H9 (cell line): ENCODE results near the gene PREX1. TPM values are rescaled to one million over a fixed set of nuclear protein-coding genes. Genes with fewer than 3 reads are reported as not detected.

Source experiments
- DNase-seq: peaks from one replicate; pipeline ENCODE4 v3.0.0-alpha.2; 2017
- H2AFZ ChIP-seq: one replicate; pipeline ENCODE4 v1.6.1; 2013; ENCODE audit warnings: mild to moderate bottlenecking, low read length, control low read depth, moderate library complexity
- H2AK5ac ChIP-seq: 2 replicates; pipeline ENCODE4 v1.6.1; 2013; ENCODE audit warnings: low read length, control low read depth, mixed read lengths; ENCODE audit not compliant: insufficient read length
- H2BK120ac ChIP-seq: one replicate; pipeline ENCODE4 v1.6.1; 2013; ENCODE audit warnings: low read depth, mild to moderate bottlenecking, low read length, control low read depth, inconsistent platforms; ENCODE audit not compliant: poor library complexity, severe bottlenecking
- H2BK12ac ChIP-seq: 2 replicates; pipeline ENCODE4 v1.6.1; 2013; ENCODE audit warnings: low read length, control low read depth, mixed read lengths, low read depth; ENCODE audit not compliant: insufficient read length
- H2BK15ac ChIP-seq: 2 replicates; pipeline ENCODE4 v1.6.1; 2013; ENCODE audit warnings: low read depth, low read length, control low read depth
- H2BK20ac ChIP-seq: one replicate; pipeline ENCODE4 v1.6.1; 2013; ENCODE audit warnings: low read depth, mild to moderate bottlenecking, low read length, control low read depth, inconsistent platforms; ENCODE audit not compliant: poor library complexity, severe bottlenecking
- H2BK5ac ChIP-seq: 2 replicates; pipeline ENCODE4 v1.6.1; 2013; ENCODE audit warnings: low read length, control low read depth, mixed read lengths; ENCODE audit not compliant: insufficient read length
- H3K14ac ChIP-seq: 2 replicates; pipeline ENCODE4 v1.6.1; 2013; ENCODE audit warnings: low read length, control low read depth; ENCODE audit not compliant: insufficient read depth
- H3K18ac ChIP-seq: 2 replicates; pipeline ENCODE4 v1.6.1; 2013; ENCODE audit warnings: low read depth, mild to moderate bottlenecking, mixed read lengths, low read length, control low read depth; ENCODE audit not compliant: insufficient read length
- H3K23ac ChIP-seq: 2 replicates; pipeline ENCODE4 v1.6.1; 2013; ENCODE audit warnings: low read length, control low read depth, mixed read lengths, low read depth; ENCODE audit not compliant: insufficient read length
- H3K23me2 ChIP-seq: 2 replicates; pipeline ENCODE4 v1.6.1; 2013; ENCODE audit warnings: low read depth, mild to moderate bottlenecking, mixed read lengths, low read length, control low read depth; ENCODE audit not compliant: insufficient read length, poor library complexity, severe bottlenecking
- H3K27ac ChIP-seq: 2 replicates; pipeline ENCODE4 v1.5.1; 2013; ENCODE audit warnings: low read length, control low read depth, mixed read lengths, low read depth; ENCODE audit not compliant: insufficient read length
- H3K27me3 ChIP-seq: 2 replicates; pipeline ENCODE4 v1.6.1; 2013; ENCODE audit warnings: low read length, control low read depth, inconsistent platforms; ENCODE audit not compliant: insufficient read depth
- H3K4ac ChIP-seq: 2 replicates; pipeline ENCODE4 v1.6.1; 2013; ENCODE audit warnings: low read depth, mild to moderate bottlenecking, control low read depth, inconsistent platforms, low read length, moderate library complexity
- H3K4me1 ChIP-seq: 2 replicates; pipeline ENCODE4 v1.6.1; 2013; ENCODE audit warnings: low read length, control low read depth, inconsistent platforms; ENCODE audit not compliant: insufficient read depth
- H3K4me2 ChIP-seq: 2 replicates; pipeline ENCODE4 v1.6.1; 2013; ENCODE audit warnings: low read length, control low read depth, mixed read lengths; ENCODE audit not compliant: insufficient read length, insufficient read depth
- H3K56ac ChIP-seq: 2 replicates; pipeline ENCODE4 v1.6.1; 2013; ENCODE audit warnings: low read depth, mild to moderate bottlenecking, mixed read lengths, low read length, control low read depth; ENCODE audit not compliant: insufficient read length
- H3K79me1 ChIP-seq: 2 replicates; pipeline ENCODE4 v1.6.1; 2013; ENCODE audit warnings: low read depth, mild to moderate bottlenecking, moderate library complexity, low read length, control low read depth, inconsistent platforms; ENCODE audit not compliant: insufficient read depth, poor library complexity, severe bottlenecking
- H3K79me2 ChIP-seq: 2 replicates; pipeline ENCODE4 v1.6.1; 2013; ENCODE audit warnings: low read length, control low read depth, inconsistent platforms; ENCODE audit not compliant: insufficient read depth
- H3K9ac ChIP-seq: 2 replicates; pipeline ENCODE4 v1.6.1; 2013; ENCODE audit warnings: low read length, control low read depth, mixed read lengths; ENCODE audit not compliant: insufficient read length; ENCODE audit errors: extremely low read depth
- H3K9me3 ChIP-seq: one replicate; pipeline ENCODE4 v1.6.1; 2013; ENCODE audit warnings: low read depth, low read length, inconsistent platforms; ENCODE audit not compliant: control insufficient read depth
- H3T11ph ChIP-seq: one replicate; pipeline ENCODE4 v1.6.1; 2013; ENCODE audit warnings: mild to moderate bottlenecking, low read length, control low read depth, inconsistent platforms
- H4K20me1 ChIP-seq: one replicate; pipeline ENCODE4 v1.6.1; 2013; ENCODE audit not compliant: control insufficient read depth, insufficient read length, insufficient read depth
- H4K5ac ChIP-seq: 2 replicates; pipeline ENCODE4 v1.6.1; 2013; ENCODE audit warnings: low read depth, mild to moderate bottlenecking, mixed read lengths, low read length, control low read depth; ENCODE audit not compliant: insufficient read length
- H4K8ac ChIP-seq: replicated peaks from 2 replicates; pipeline ENCODE4 v1.6.1; 2013; ENCODE audit warnings: low read length, control low read depth, mixed read lengths, low read depth; ENCODE audit not compliant: insufficient read length
- H4K91ac ChIP-seq: 2 replicates; pipeline ENCODE4 v1.6.1; 2013; ENCODE audit warnings: low read depth, mild to moderate bottlenecking, moderate library complexity, mixed read lengths, low read length, control low read depth; ENCODE audit not compliant: insufficient read length
- H3K27ac Mint-ChIP-seq, 3 experiments: 2 replicates in 2 of 3; 3 replicates in 1 of 3; pipeline ENCODE4 v1.8.0; 2020 to 2021; ENCODE audit warnings: mixed read lengths in 3 of 3, mild to moderate bottlenecking in 1 of 3, moderate library complexity in 1 of 3
- H3K27me3 Mint-ChIP-seq: 2 replicates; pipeline ENCODE4 v1.8.0; 2021; ENCODE audit warnings: low read depth, mild to moderate bottlenecking, moderate library complexity, mixed read lengths
- H3K36me3 Mint-ChIP-seq, 3 experiments: 2 replicates in 2 of 3; 3 replicates in 1 of 3; pipeline ENCODE4 v1.8.0; 2020 to 2021; ENCODE audit warnings: low read depth in 3 of 3, mixed read lengths in 3 of 3; ENCODE audit not compliant: insufficient read depth in 1 of 3
- H3K4me1 Mint-ChIP-seq, 2 experiments: 2 replicates each; pipeline ENCODE4 v1.8.0; 2020; ENCODE audit warnings: mixed read lengths in 2 of 2
- H3K4me3 Mint-ChIP-seq, 2 experiments: 2 replicates in 1 of 2; 3 replicates in 1 of 2; pipeline ENCODE4 v1.8.0; 2020 to 2021; ENCODE audit warnings: mild to moderate bottlenecking in 2 of 2, mixed read lengths in 2 of 2, moderate library complexity in 1 of 2
- H3K9me3 Mint-ChIP-seq, 2 experiments: 2 replicates in 1 of 2; 3 replicates in 1 of 2; pipeline ENCODE4 v1.8.0; 2020; ENCODE audit warnings: mild to moderate bottlenecking in 2 of 2, mixed read lengths in 2 of 2, moderate library complexity in 1 of 2
- WGBS: extraction: QIAGEN DNeasy Blood & Tissue Kit; methylation state at CpG from one replicate; pipeline ENCODE4 v1.1.7; 2013; ENCODE audit warnings: missing lambda C conversion rate, low lambda C conversion rate, mixed read lengths; ENCODE audit not compliant: insufficient read length; ENCODE audit errors: extremely low coverage; 5-methylcytosine and 5-hydroxymethylcytosine counted together
- total RNA-seq: library from RNA; stranded (reverse); gene quantifications from 2 replicates; pipeline ENCODE4 v1.2.1, GENCODE V29; 2021
- TF ChIP-seq, protein P1 (sequence below): fragments of 200-600 bp; sonication (generic); conservative IDR thresholded peaks from 3 replicates; pipeline ENCODE4 v1.8.0; 2021; ENCODE audit warnings: antibody characterized with exemption, mild to moderate bottlenecking

The PREX1 gene
- total RNA-seq, 1 experiment from 2014 or later: 6.6 TPM

DNA sequence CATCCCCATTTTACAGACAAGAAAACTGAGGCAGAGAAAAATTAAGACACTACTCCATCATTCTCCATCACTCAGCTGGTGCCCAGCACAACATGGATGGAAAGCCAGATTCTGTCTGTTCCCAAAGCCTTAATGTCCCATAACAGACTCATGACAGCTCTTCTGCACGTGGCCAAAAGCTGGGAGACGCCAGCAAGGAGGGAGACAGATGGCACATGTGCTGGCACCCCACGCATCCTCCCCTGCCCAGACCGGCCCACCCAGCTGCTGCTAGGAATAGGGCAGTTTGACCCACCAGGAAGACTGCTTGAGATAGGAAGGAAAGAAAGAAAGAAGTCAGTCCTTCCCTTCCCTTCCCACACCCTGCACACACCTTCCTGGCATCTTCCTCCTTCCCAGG is 96.3 kb downstream of the PREX1 start:
- no peaks in the 10 kb centered on the region for H3K9me3 Mint-ChIP-seq
- H2BK12ac ChIP-seq: no peak overlapping the region
- peaks cover 0 to 3% (median 0%) of the 10 kb centered on the region in 3 experiments; a peak in 1 of 7 replicates for H3K36me3 Mint-ChIP-seq
- H2BK120ac ChIP-seq: no peak overlapping the region
- DNase-seq: no peak
- TF ChIP-seq, protein P1, sequence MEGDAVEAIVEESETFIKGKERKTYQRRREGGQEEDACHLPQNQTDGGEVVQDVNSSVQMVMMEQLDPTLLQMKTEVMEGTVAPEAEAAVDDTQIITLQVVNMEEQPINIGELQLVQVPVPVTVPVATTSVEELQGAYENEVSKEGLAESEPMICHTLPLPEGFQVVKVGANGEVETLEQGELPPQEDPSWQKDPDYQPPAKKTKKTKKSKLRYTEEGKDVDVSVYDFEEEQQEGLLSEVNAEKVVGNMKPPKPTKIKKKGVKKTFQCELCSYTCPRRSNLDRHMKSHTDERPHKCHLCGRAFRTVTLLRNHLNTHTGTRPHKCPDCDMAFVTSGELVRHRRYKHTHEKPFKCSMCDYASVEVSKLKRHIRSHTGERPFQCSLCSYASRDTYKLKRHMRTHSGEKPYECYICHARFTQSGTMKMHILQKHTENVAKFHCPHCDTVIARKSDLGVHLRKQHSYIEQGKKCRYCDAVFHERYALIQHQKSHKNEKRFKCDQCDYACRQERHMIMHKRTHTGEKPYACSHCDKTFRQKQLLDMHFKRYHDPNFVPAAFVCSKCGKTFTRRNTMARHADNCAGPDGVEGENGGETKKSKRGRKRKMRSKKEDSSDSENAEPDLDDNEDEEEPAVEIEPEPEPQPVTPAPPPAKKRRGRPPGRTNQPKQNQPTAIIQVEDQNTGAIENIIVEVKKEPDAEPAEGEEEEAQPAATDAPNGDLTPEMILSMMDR: no peak
- H3K56ac ChIP-seq: no peak overlapping the region
- H3K9ac ChIP-seq: no peak overlapping the region
- H2AFZ ChIP-seq: no peak overlapping the region
- H4K91ac ChIP-seq: no peak overlapping the region
- H3K9me3 ChIP-seq: no peaks in the 10 kb centered on the region
- H3T11ph ChIP-seq: no peak overlapping the region
- no peak overlapping the region for H3K18ac ChIP-seq
- H2AK5ac ChIP-seq: no peak overlapping the region
- H3K79me2 ChIP-seq: no peaks in the 10 kb centered on the region
- no peak overlapping the region for H2BK15ac ChIP-seq
- H2BK5ac ChIP-seq: no peak overlapping the region
- H3K4me3 Mint-ChIP-seq: no peak overlapping the region
- H3K4me1 Mint-ChIP-seq: peaks cover 10 to 18% of the 10 kb centered on the region in 2 experiments
- H3K4me1 ChIP-seq: no peaks in the 10 kb centered on the region
- H4K8ac ChIP-seq: no peak overlapping the region
- no peak overlapping the region for H3K14ac ChIP-seq
- no peaks in the 10 kb centered on the region for H3K23me2 ChIP-seq
- no peak overlapping the region for H3K27ac ChIP-seq
- no peak overlapping the region for H3K27ac Mint-ChIP-seq
- H3K79me1 ChIP-seq: no peaks in the 10 kb centered on the region
- no peak overlapping the region for H3K23ac ChIP-seq
- no peak overlapping the region for H3K4me2 ChIP-seq
- no peak overlapping the region for H4K5ac ChIP-seq
- no CpG with 5 or more reads among the region's 4 CpGs for WGBS
- no peaks in the 10 kb centered on the region for H3K27me3 Mint-ChIP-seq
- no peak overlapping the region for H2BK20ac ChIP-seq
- H3K27me3 ChIP-seq: no peaks in the 10 kb centered on the region
- no peak overlapping the region for H3K4ac ChIP-seq
- H4K20me1 ChIP-seq: no peaks in the 10 kb centered on the region
